ENCODE measurements around the gene ADPRM. TPM values are rescaled to one million over a fixed set of nuclear protein-coding genes. Genes with fewer than 3 reads are reported as not detected.

ADPRM gene
- polyA plus RNA-seq, 1 of the 3 experiments (the other 2 are of a cell fraction) = 7.6 TPM

DNA sequence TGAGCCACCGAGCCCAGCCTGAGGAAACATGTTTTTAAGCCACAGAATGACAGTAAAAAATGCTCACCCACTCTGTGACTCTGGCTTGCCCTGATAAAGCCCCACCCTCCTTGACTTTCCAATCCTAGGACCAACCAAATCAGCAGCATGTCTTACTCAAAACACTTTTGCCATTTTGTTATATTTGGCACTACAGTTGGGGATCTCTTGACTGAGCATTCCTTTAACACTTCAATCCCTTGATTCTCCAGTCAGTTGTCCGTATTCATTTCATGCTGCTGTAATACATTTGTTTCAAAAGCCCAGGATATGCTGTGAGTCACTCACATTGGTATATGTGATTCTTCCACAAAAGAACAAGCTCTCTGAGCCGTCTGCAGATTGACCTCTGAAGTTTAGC, 48.4 kb upstream of the ADPRM start:
- no peaks in the 10 kb centered on the region for H3K36me3 ChIP-seq (replicated peaks in 1 of 2; ENCODE audit: control insufficient read depth in 1 of 2, insufficient read depth in 2 of 2, low read length in 1 of 2)
- no peaks in the 10 kb centered on the region for H3K9me3 ChIP-seq
- no peak overlapping the region for H3K4me3 ChIP-seq (ENCODE audit: low read depth in 2 of 2, low read length in 1 of 2)
- ChIA-PET POLR2A (no interaction called here), CTCF (interaction anchor here (1.1 to 1.8 kb wide), 2 partner anchors 31 to 32 kb away, joined by 3 to 5 read pairs; no protein-coding TSS in a partner anchor)
- H3F3A ChIP-seq (replicated peaks; ENCODE audit: insufficient read depth) = no peaks in the 10 kb centered on the region
- no peaks in the 10 kb centered on the region; a peak in 1 of 4 replicates for H3K4me1 ChIP-seq (ENCODE audit: control insufficient read depth in 1 of 2, insufficient read depth in 2 of 2, low read depth in 1 of 2, low read length in 1 of 2)
- WGBS (ENCODE audit: low lambda C conversion rate) = 69% methylated on average over 3 of the region's 3 CpGs
- no peak for TF ChIP-seq EZH2phosphoT487 (IDR thresholded peaks at IDR 0.05; ENCODE audit: borderline replicate concordance, low read depth)
- TF ChIP-seq RAD21 (IDR thresholded peaks at IDR 0.05; ENCODE audit: low read length) = no peak
- TF ChIP-seq EP300 (IDR thresholded peaks at IDR 0.05; ENCODE audit: borderline replicate concordance in 1 of 2, low read depth in 1 of 2, low read length in 1 of 2) = no peak
- TF ChIP-seq MXI1 (IDR thresholded peaks at IDR 0.05; ENCODE audit: low read depth, low read length) = no peak
- TF ChIP-seq RFX5 (IDR thresholded peaks at IDR 0.05; ENCODE audit: low read length) = no peak
- no peak for TF ChIP-seq NRF1 (IDR thresholded peaks at IDR 0.05; ENCODE audit: low read depth, low read length)
- no peak for TF ChIP-seq FOXM1 (IDR thresholded peaks at IDR 0.05; ENCODE audit: low read depth)
- no peak for TF ChIP-seq IRF3 (IDR thresholded peaks at IDR 0.05; ENCODE audit: low read depth, low read length)
- no peak overlapping the region for H3K4me2 ChIP-seq
- no peak overlapping the region for H2AFZ ChIP-seq (ENCODE audit: low read depth)
- no peak overlapping the region for H3K9ac ChIP-seq
- H3K27me3 ChIP-seq (ENCODE audit: insufficient read depth) = no peaks in the 10 kb centered on the region
- H3K9me2 ChIP-seq = no peaks in the 10 kb centered on the region
- no peaks in the 10 kb centered on the region for H4K20me1 ChIP-seq (ENCODE audit: insufficient read depth)
- no peaks in the 10 kb centered on the region for H3K79me2 ChIP-seq (ENCODE audit: insufficient read depth)
- no peak for DNase-seq
- no peak overlapping the region for H3K27ac ChIP-seq (ENCODE audit: low read depth in 2 of 2, low read length in 1 of 2)

GRCh38 chr17:10649602-10650001, 47.8 kb upstream of the ADPRM start:
- Histone ChIP-seq H3K4me3 (ENCODE audit: low read depth in 2 of 2, low read length in 1 of 2) (no peak overlapping the region), H3K4me2 (no peak overlapping the region), H2AFZ (ENCODE audit: low read depth) (no peak overlapping the region), H3K4me1 (ENCODE audit: control insufficient read depth in 1 of 2, insufficient read depth in 2 of 2, low read depth in 1 of 2, low read length in 1 of 2) (no peaks in the 10 kb centered on the region; a peak in 1 of 4 replicates), H3K9me2 (no peaks in the 10 kb centered on the region), H3K36me3 (replicated peaks in 1 of 2; ENCODE audit: control insufficient read depth in 1 of 2, insufficient read depth in 2 of 2, low read length in 1 of 2) (no peaks in the 10 kb centered on the region), H3K27me3 (ENCODE audit: insufficient read depth) (no peaks in the 10 kb centered on the region), H3K9me3 (no peaks in the 10 kb centered on the region), H3K9ac (no peak overlapping the region), H4K20me1 (ENCODE audit: insufficient read depth) (no peaks in the 10 kb centered on the region), H3K79me2 (ENCODE audit: insufficient read depth) (no peaks in the 10 kb centered on the region), H3F3A (replicated peaks; ENCODE audit: insufficient read depth) (no peaks in the 10 kb centered on the region), H3K27ac (ENCODE audit: low read depth in 2 of 2, low read length in 1 of 2) (no peak overlapping the region)
- POLR2A ChIA-PET = no interaction called here
- TF ChIP-seq SIN3A (IDR thresholded peaks at IDR 0.05; ENCODE audit: borderline replicate concordance, low read depth, low read length) = no peak
- TF ChIP-seq PBX3 (IDR thresholded peaks at IDR 0.05) = no peak
- TF ChIP-seq EZH2phosphoT487 (IDR thresholded peaks at IDR 0.05; ENCODE audit: borderline replicate concordance, low read depth) = no peak
- TF ChIP-seq TEAD4 (IDR thresholded peaks at IDR 0.05; ENCODE audit: borderline replicate concordance, insufficient read depth) = no peak
- no peak for TF ChIP-seq FOXJ3 (CRISPR knock-in tag; IDR thresholded peaks at IDR 0.05)
- no peak for TF ChIP-seq NFIC (IDR thresholded peaks at IDR 0.05; ENCODE audit: borderline replicate concordance)
- TF ChIP-seq GABPA (IDR thresholded peaks at IDR 0.05; ENCODE audit: low read depth) = no peak
- TF ChIP-seq EP300 (IDR thresholded peaks at IDR 0.05; ENCODE audit: borderline replicate concordance in 1 of 2, low read depth in 1 of 2, low read length in 1 of 2) = no peak
- no peak for TF ChIP-seq FOXM1 (IDR thresholded peaks at IDR 0.05; ENCODE audit: low read depth)
- TF ChIP-seq SMC3 (IDR thresholded peaks at IDR 0.05; ENCODE audit: low read depth, low read length) = no peak
- no peak for TF ChIP-seq YY1 (IDR thresholded peaks at IDR 0.05; ENCODE audit: low read depth)
- 75% methylated on average over 5 of the region's 5 CpGs for WGBS (ENCODE audit: low lambda C conversion rate)
- CTCF ChIA-PET = interaction anchor here (1.1 to 1.8 kb wide), 3 partner anchors 18 to 33 kb away, joined by 3 to 7 read pairs (median 5); no protein-coding TSS in a partner anchor
- no peak for DNase-seq
